ENCODE measurements around the gene KRTAP19-6.

Gene KRTAP19-6

GRCh38 chr21:30563630-30564029, 22.0 kb upstream of the KRTAP19-6 start:
- DNase-seq (ENCODE audit: insufficient read length, low spot score) (no peak), FAIRE-seq (no peak)
- no peak for TF ChIP-seq CTCF (IDR thresholded peaks at IDR 0.05; ENCODE audit: insufficient read depth, missing control alignments)

GRCh38 chr21:30563072-30563471, 21.4 kb upstream of the KRTAP19-6 start:
- no peak for TF ChIP-seq CTCF (IDR thresholded peaks at IDR 0.05; ENCODE audit: insufficient read depth, missing control alignments)
- no peak for DNase-seq (ENCODE audit: insufficient read length, low spot score)
- FAIRE-seq: no peak

- no peak for DNase-seq (ENCODE audit: insufficient read length, low spot score)
- no peak for FAIRE-seq
- TF ChIP-seq CTCF (IDR thresholded peaks at IDR 0.05; ENCODE audit: insufficient read depth, missing control alignments): no peak
Measured at GRCh38 chr21:30561957-30562356, 20.3 kb upstream of the KRTAP19-6 start.

GRCh38 chr21:30561264-30561895, 19.7 kb upstream of the KRTAP19-6 start, which contains the start of gene KRTAP19-7:
Gene KRTAP19-7, minus strand, starts transcription at chr21:30561314. Its CDS starts 25 bp downstream, at chr21:30561289.
- no peak for DNase-seq (ENCODE audit: insufficient read length, low spot score)
- no peak for FAIRE-seq
- no peak for TF ChIP-seq CTCF (IDR thresholded peaks at IDR 0.05; ENCODE audit: insufficient read depth, missing control alignments)

- no peak for DNase-seq (ENCODE audit: insufficient read length, low spot score)
- TF ChIP-seq CTCF (IDR thresholded peaks at IDR 0.05; ENCODE audit: insufficient read depth, missing control alignments): no peak
- FAIRE-seq: no peak
Measured at GRCh38 chr21:30555095-30555494, 13.4 kb upstream of the KRTAP19-6 start.

GRCh38 chr21:30552782-30553181, 11.1 kb upstream of the KRTAP19-6 start:
- FAIRE-seq: no peak
- no peak for DNase-seq (ENCODE audit: insufficient read length, low spot score)
- TF ChIP-seq CTCF (IDR thresholded peaks at IDR 0.05; ENCODE audit: insufficient read depth, missing control alignments): no peak

GRCh38 chr21:30518876-30519275, 22.8 kb downstream of the KRTAP19-6 start:
- DNase-seq (ENCODE audit: insufficient read length, low spot score) (no peak), FAIRE-seq (no peak)
- no peak for TF ChIP-seq CTCF (IDR thresholded peaks at IDR 0.05; ENCODE audit: insufficient read depth, missing control alignments)

All from D721Med (cell line).